ENCODE data around the gene KLK5. TPM values are rescaled to one million over a fixed set of nuclear protein-coding genes. Genes with fewer than 3 reads are reported as not detected.

Gene KLK5
- total RNA-seq, 1 experiment from 2014 or later = 1.0 TPM

DNA sequence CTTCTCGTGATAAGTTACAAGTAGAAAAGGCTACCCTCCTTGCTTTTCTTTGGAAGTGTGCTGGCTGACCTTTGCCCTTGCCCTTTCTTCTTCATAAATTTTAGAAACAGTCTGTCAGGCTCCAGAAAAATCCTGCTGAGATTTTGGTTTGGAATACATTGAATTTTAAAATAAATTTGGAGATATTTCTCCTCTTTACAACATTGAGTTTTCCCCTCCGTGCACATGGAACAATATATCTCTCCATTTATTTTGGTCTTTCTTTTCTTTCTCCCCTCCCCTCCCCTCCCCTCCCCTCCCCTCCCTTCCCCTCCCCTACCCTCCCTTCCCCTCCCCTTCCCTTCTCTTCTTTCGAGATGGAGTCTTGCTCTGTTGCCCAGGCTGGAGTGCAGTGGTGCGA, 50.2 kb downstream of the KLK5 start (continued):
- TF ChIP-seq, protein P1, sequence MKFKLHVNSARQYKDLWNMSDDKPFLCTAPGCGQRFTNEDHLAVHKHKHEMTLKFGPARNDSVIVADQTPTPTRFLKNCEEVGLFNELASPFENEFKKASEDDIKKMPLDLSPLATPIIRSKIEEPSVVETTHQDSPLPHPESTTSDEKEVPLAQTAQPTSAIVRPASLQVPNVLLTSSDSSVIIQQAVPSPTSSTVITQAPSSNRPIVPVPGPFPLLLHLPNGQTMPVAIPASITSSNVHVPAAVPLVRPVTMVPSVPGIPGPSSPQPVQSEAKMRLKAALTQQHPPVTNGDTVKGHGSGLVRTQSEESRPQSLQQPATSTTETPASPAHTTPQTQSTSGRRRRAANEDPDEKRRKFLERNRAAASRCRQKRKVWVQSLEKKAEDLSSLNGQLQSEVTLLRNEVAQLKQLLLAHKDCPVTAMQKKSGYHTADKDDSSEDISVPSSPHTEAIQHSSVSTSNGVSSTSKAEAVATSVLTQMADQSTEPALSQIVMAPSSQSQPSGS (CRISPR knock-in tag; IDR thresholded peaks at IDR 0.05; ENCODE audit: borderline replicate concordance, low read depth) = no peak
- TF ChIP-seq ZNF317 (CRISPR knock-in tag; IDR thresholded peaks at IDR 0.05; ENCODE audit: borderline replicate concordance, low read depth) = no peak
- TF ChIP-seq, protein P2, sequence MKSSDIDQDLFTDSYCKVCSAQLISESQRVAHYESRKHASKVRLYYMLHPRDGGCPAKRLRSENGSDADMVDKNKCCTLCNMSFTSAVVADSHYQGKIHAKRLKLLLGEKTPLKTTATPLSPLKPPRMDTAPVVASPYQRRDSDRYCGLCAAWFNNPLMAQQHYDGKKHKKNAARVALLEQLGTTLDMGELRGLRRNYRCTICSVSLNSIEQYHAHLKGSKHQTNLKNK (CRISPR knock-in tag; IDR thresholded peaks at IDR 0.05) = no peak
- TF ChIP-seq TP53 (CRISPR knock-in tag; IDR thresholded peaks at IDR 0.05) = no peak
- no peak for TF ChIP-seq PRRX2 (CRISPR knock-in tag; IDR thresholded peaks at IDR 0.05)
- no peak for TF ChIP-seq ERG (CRISPR knock-in tag; IDR thresholded peaks at IDR 0.05)
- TF ChIP-seq ESRRA (CRISPR knock-in tag; IDR thresholded peaks at IDR 0.05; ENCODE audit: borderline replicate concordance) = no peak
- TF ChIP-seq, protein P3, sequence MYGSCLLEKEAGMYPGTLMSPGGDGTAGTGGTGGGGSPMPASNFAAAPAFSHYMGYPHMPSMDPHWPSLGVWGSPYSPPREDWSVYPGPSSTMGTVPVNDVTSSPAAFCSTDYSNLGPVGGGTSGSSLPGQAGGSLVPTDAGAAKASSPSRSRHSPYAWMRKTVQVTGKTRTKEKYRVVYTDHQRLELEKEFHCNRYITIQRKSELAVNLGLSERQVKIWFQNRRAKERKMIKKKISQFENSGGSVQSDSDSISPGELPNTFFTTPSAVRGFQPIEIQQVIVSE (CRISPR knock-in tag; IDR thresholded peaks at IDR 0.05; ENCODE audit: borderline replicate concordance) = no peak
- TF ChIP-seq FOXP4 (CRISPR knock-in tag; IDR thresholded peaks at IDR 0.05) = no peak

DNA sequence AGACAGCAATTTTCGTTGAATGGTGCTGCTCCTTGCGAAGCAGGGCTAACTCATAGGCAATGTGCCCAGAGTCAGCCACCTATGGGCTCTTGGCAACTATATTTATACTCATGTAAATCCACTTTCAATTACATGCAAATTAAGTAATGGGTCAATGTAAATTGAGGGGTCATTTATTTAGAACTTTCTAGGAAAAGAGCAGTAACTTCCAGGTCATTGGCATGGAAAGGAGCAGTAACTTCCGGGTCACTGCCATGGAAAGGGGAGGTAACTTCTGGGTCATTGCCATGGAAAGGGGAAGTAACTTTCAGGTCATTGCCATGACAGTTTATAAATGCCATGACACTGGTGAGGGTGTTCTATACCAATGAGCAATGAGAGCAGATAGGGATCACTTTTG, 53.3 kb downstream of the KLK5 start:
- Mint-ChIP-seq H3K9me3 (peaks cover 15% of the 10 kb centered on the region), H3K27me3 (ENCODE audit: low read depth) (peaks cover 50% of the 10 kb centered on the region), H3K4me3 (no peak overlapping the region), H3K36me3 (peaks cover 10% of the 10 kb centered on the region), H3K27ac (no peak overlapping the region), H3K4me1 (no peaks in the 10 kb centered on the region)
- TF ChIP-seq ZNF263 (CRISPR knock-in tag; IDR thresholded peaks at IDR 0.05; ENCODE audit: low read depth) (no peak), OVOL2 (CRISPR knock-in tag; IDR thresholded peaks at IDR 0.05; ENCODE audit: borderline replicate concordance) (no peak), FOXJ3 (CRISPR knock-in tag; IDR thresholded peaks at IDR 0.05; ENCODE audit: borderline replicate concordance) (no peak), ZNF232 (CRISPR knock-in tag; IDR thresholded peaks at IDR 0.05) (no peak), ESRRA (CRISPR knock-in tag; IDR thresholded peaks at IDR 0.05; ENCODE audit: borderline replicate concordance) (no peak), AR (CRISPR knock-in tag; IDR thresholded peaks at IDR 0.05) (no peak), SP1 (CRISPR knock-in tag; conservative IDR thresholded peaks at IDR 0.05) (no peak), ATF1 (CRISPR knock-in tag; IDR thresholded peaks at IDR 0.05) (no peak), KAT7 (CRISPR knock-in tag; IDR thresholded peaks at IDR 0.05; ENCODE audit: borderline replicate concordance) (no peak), CREM (CRISPR knock-in tag; IDR thresholded peaks at IDR 0.05) (no peak), ZNF396 (CRISPR knock-in tag; IDR thresholded peaks at IDR 0.05; ENCODE audit: borderline replicate concordance) (no peak), GABPB1 (CRISPR knock-in tag; IDR thresholded peaks at IDR 0.05) (no peak)
- TF ChIP-seq, protein P4, sequence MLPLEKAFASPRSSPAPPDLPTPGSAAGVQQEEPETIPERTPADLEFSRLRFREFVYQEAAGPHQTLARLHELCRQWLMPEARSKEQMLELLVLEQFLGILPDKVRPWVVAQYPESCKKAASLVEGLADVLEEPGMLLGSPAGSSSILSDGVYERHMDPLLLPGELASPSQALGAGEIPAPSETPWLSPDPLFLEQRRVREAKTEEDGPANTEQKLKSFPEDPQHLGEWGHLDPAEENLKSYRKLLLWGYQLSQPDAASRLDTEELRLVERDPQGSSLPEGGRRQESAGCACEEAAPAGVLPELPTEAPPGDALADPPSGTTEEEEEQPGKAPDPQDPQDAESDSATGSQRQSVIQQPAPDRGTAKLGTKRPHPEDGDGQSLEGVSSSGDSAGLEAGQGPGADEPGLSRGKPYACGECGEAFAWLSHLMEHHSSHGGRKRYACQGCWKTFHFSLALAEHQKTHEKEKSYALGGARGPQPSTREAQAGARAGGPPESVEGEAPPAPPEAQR (CRISPR knock-in tag; IDR thresholded peaks at IDR 0.05) = no peak
- POLR2A ChIA-PET = no interaction called here
- CTCF ChIA-PET = no interaction called here
- DNase-seq (ENCODE audit: low spot score) (no peak), ATAC-seq (no peak)
